Brain pericyte (primary cell): ENCODE data around the gene CLPSL1.

Source experiments
- DNase-seq: peaks from one replicate; pipeline ENCODE4 v3.0.0-alpha.2; 2012; ENCODE audit warnings: low read depth, low spot score

CLPSL1 gene

DNA sequence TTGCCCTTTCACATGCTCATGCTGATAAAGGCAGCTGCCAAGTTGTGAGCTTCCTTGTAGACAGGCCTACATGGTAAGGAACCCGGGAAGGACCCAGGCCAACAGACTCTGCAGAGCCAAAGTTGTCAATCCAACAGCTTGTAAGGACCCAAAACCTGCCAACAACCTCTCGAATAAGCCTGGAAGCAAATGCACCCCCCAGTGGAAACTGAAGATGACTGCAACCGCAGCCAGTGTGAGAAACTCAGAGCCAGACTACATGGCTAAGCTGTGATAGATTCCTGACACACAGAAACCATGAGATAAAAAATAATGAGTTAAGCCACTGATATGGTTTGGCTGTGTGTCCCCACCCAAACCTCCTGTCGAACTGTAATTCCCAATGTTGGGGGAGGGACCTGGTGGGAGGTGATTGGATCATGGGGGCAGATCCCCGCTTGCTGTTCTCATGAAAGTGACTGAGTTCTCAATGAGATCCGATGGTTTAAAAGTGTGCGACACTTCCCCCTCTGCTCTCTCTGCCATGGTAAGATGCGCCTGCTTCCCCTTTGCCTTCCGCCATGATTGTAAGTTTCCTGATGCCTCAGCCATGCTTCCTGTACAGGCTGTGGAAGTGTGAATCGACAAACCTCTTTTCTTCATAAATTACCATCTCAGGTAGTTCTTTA, 23.2 kb upstream of the CLPSL1 start:
- no peak for DNase-seq

- DNase-seq, result no peak
These were observed 21.4 kb upstream of the CLPSL1 start for GRCh38 chr6:35759426-35759825.

GRCh38 chr6:35765739-35766138, 15.1 kb upstream of the CLPSL1 start:
- DNase-seq, result no peak

GRCh38 chr6:35769211-35769610, 11.6 kb upstream of the CLPSL1 start:
- no peak for DNase-seq

DNA sequence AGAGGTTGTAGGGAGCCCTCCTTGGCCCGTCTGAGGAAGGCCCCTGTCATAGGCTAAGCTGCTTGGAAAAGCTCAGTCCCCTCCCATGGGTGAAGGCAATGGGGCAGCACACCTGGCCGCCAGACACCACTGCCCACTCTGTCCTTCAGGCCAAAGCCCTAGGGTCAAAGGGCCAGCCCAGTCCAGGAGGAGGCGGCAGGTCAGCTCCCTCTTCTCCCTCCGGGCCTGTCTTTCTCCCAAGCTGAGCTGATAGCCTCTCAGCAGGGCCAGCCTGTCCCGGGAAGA, 9.5 kb upstream of the CLPSL1 start:
- no peak for DNase-seq

GRCh38 chr6:35774116-35774794, 6.6 kb upstream of the CLPSL1 start:
- DNase-seq, result no peak

DNA sequence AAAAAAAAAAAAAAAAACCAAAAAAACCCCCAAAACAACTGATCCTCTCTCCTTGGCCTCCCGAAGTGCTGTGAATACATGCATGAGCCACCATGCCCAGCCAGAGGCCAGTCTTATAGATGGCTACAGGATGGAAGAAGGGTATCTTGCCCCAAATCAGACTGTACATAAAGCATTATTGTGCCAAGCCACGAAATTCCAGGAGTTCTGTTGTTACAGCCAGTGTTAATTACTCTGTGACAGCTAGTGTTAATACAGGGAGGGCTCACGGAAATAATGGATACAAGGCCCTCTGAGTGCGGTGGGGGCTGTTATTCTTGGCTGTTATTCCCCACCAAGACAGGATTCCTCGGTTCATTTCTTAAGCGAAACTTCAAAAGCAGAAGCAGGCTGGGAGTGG, 5.8 kb upstream of the CLPSL1 start:
- no peak for DNase-seq

DNA sequence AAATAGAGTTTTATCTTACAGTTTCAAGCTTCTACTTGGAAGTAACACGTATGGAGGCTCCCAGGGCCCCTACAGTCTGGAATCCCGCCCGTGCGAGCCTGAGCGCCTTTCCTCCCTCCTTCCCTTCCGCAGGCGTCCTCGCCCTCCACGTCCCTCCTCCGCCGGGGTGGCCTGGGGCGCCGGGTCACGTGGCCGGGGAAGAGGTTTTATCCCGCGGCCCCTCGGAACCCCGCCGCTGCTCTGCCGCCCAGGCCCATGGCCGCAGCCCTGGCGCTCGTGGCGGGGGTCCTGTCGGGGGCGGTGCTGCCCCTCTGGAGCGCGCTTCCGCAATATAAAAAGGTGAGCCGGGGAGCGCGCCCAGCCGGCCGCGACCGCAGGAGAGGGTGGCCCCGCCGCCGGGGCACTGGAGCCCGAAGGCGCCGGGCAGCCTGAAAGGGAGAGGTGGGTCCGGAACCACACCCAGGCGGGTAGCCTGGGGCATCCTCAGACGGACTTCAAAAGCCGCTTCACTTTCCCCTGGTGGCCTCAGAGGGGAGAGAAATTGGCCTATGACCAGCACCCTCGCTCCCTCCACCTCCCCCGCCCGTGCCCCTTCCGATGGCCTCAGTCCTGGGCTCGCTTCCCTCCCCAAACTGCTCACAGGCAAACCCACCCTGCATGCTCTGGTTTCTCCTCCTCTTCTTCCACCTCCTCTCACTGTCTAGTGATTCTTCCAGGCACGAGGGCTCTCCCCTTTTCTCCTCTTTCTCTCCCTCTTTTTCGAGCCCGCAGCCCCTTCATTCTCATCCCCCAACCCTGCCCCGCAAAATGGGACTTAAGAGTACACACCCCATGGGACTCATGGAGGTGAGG, 4.2 kb upstream of the CLPSL1 start, which contains the start of gene CLPSL2:
CLPSL2 (plus strand) TSS at position 235 of the 852 bp plus-strand sequence; CDS start at position 256, 21 bp downstream.
- no peak for DNase-seq

DNA sequence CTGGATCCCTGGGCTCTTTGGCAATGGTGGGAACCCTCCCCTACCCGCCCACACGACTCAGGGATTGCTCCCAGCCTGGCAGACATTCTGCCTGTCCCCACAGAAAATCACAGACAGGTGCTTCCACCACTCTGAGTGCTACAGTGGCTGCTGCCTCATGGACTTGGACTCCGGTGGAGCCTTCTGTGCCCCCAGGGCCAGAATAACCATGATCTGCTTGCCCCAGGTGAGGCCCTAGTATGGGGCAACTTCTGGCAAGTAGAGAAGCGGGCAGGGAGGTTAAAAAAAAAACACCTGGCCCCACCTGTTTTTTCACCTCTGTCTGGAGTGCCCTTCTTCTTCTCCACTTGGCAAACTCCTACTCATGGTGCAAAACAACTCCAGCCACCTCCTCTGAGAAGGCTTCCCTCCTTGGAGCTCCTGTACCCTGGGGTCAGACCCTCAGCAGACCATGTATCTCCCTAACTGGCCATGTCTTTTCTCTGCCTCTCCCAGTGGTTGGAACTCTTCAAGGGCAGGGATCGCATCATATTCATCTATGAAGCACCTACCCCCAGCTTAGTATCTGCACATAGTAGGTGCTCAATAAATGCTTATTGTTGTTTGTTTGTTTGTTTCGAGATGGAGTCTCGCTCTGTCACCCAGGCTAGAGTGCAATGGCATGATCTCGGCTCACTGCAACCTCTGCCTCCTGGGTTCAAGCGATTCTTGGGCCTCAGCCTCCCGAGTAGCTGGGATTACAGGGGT, 3.3 kb upstream of the CLPSL1 start:
- no peak for DNase-seq

- no peak for DNase-seq
These were observed 2.4 kb upstream of the CLPSL1 start for GRCh38 chr6:35778437-35778836.

DNA sequence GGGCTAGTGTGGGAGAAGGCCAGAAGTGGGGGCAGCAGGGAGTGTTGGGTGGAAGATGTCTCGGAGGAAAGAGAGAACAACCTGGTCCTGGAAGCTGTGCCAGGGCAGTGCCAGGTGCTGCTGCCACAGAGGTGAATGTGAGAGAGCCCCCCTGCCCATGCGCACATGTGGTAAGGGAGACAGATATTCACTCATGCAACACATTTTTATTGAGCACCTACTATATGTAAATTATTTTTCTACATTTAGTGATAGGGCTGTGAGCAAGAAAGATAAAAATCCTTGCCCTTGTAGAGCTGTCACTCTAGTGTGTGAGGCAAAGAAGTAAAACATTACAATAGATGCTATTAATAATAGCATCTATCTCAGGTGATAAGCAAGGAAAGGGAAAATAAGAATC, 471 bp downstream of the CLPSL1 start:
- no peak for DNase-seq

DNA sequence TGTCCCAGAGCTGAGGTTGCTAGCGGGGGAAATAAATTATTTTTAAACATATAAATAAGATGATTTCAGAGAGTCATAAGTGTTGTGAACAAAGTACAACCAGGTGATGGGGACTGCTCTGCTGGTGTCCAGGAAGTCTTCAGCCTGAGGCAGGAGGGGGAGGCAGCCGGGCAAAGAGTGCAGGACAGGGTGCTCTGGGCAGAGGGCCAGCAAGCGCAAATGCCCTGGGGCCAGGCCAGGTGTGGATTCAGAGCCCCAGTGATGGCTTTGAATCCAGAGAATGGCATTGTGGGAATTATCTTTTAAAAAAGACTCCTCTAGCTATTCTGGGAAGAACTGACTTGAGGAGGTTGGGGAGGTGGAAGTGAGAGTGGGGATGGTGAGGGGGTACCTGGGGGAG, 1.6 kb downstream of the CLPSL1 start:
- no peak for DNase-seq

DNA sequence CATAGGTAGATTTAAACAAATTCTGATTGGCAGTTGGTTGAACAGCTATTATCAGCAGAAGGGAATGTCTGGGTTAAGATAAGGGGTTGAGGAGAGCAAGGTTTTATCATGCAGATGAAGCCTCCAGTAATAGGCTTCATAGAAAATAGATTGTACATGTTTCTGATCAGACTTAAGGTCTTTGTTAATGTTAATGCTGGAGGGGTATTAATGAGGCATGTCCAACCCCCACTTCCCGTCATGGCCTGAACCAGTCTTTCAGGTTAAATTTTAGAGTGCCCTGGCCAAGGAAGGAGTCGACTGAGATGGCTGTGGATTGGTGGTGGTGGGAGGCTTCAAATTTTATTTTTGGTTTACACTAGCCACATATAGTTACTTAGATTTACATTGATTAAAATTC, 3.4 kb downstream of the CLPSL1 start:
- DNase-seq, result no peak

DNA sequence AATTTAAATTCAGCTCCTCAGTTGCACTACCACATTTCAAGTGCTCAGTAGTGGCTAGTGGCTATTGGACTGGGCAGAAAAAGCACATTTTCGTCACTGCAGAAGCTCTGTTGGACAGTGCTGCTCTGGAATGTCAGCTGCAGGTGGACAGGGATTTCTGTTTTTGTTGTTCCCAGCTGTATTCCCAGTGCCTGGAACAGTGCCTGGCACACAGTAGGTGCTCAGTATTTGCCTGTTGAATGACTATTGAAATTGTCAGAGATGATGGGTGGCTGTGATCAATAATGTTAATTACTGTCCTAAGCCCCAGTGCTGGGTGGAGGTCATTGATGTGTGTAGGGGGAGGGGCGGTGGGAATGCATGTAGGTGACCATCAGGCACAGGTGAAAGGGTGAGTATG, 5.5 kb downstream of the CLPSL1 start:
- DNase-seq, result no peak

GRCh38 chr6:35786810-35787209, 6.0 kb downstream of the CLPSL1 start:
- DNase-seq, result no peak

- DNase-seq, result no peak
These were observed 6.7 kb downstream of the CLPSL1 start for GRCh38 chr6:35787266-35788218.

DNA sequence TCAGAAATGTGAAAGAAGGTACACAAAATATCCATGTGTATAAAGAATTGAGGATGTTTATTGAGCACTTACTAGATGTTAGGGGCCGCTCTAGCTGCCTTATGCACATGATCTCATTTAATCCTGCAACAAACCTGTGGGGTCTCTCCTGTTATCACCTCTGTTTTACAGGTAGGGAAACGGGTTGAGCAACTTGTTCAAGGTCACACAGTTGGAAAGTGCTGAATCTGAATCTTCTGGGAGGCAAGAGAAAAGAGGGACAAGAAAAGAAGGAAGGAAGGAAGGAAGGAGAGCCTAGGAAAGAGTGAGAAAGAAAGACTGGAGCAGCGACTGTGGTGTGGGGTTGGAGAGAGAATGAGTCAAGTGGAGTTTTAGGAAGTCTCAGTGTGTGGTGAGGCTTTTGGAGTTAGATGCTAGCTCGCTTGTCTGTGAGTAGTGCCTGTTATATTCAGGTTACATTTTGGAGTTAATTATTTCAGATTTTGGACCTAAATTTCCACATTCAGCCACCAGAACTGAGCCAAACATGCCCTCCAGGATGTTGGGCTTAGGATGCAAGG, 7.7 kb downstream of the CLPSL1 start:
- no peak for DNase-seq

DNA sequence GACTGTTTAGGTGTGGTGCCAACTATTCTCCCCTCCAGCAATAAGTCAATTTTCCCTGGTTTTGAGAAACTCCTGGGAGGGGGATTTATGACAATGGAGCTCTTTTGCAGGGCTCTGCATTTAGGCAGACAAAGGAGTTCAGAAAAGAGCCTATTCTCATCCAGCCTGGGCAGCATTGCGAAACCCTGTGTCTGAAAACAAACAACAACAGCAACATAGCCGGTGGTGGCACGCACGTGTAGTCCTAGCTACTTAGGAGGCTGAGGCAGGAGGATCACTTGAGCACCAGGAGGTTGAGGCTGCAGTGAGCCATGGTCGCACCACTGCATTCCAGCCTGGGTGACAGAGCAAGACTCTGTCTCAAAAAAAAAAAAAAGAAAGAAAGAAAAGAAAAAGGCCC, 9.9 kb downstream of the CLPSL1 start:
- no peak for DNase-seq

GRCh38 chr6:35794536-35795452, 14.0 kb downstream of the CLPSL1 start:
- no peak for DNase-seq
